Renal cortex interstitium (tissue), 11 donors: Measurements from ENCODE around the gene SEMA7A. TPM values are rescaled to one million over a fixed set of nuclear protein-coding genes. Genes with fewer than 3 reads are reported as not detected.

ENCODE experiments used
- DNase-seq, 11 donors: peaks; one replicate each; pipeline ENCODE4 v3.0.0-alpha.2; 2013; ENCODE audit warnings: low read depth in 9 of 11, low spot score in 4 of 11; ENCODE audit errors: extremely low read depth in 1 of 11
- polyA plus RNA-seq, 3 donors: library from polyadenylated mRNA; unstranded; fragments of 120-200 nt; gene quantifications; one replicate each; pipeline ENCODE4 v1.2.1, GENCODE V29; 2013; ENCODE audit not compliant: insufficient read length in 3 of 3

Gene SEMA7A
- polyA plus RNA-seq, 3 donors, result 4.7 to 7.1 (median 5.2) TPM

DNA sequence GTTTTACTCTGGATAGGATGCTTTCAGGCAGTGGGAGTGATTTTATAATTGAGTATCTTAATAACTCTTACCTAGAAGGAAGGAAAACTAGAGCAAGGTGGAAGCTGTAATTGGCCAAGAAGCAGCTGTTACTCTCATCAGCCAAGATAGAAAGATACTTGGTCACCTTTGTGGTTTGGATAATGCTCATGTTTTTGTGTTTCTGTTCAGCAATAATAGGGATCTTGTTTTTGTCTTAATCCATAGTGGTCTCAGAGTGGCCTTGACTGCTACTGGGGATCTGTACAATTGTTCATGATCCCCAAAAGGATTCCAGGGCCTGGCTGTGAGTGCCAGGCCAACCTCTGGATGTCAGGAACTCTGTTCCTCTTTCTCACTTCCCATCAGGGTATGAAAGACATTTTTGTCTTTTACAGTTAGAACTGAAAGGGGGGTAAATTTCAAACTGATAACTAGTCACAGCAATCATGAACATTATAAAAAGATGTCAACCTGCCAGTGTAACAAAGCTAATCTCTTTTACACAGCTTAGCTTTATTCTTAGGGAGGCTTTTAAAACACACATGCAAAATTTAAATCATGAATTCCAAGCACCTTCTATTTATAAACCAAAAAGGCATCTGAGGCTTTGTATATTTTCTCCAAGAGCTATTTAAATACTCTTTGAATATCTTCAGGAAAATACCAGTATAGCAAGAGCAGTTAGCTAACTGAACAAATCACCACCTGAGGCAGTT, 21.2 kb upstream of the SEMA7A start:
- no peak for DNase-seq

DNA sequence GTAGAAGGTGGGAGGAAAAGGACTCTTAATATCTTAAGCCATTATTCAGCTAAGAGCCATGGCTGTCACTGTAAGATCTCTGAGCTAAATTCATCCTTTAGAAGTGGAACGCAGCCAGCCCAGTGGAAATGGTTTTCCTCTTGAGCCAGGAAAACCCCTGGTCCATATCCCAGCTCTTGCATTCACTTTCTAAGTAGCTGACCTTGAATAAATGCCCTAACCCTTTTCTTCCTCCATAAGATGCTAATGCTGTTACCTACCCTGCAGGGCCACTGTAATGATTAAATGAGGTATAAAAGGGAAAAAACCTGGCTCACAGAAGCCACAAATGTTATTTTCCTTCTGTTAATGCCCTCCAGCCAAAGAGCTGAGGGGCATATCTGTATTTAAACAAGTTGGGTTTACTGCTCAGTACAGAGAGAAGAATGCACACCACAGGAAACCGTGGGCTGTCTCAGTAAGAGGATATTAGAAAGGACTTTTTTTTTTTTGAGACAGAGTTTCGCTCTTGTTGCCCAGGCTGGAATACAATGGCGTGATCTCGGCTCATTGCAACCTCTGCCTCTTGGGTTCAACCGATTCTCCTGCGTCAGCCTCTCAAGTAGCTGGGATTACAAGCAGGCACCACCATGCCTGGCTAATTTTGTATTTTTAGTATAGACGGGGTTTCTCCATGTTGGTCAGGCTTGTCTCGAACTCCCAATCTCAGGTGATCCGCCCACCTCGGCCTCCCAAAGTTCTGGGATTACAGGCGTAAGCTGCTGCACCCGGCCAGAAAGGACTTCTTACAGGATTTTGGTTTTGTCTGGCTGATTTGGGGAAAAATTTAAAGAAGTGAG, 20.4 kb upstream of the SEMA7A start:
- no peak for DNase-seq

- no peak for DNase-seq
Measured at GRCh38 chr15:74451861-74452835, 18.4 kb upstream of the SEMA7A start.

DNA sequence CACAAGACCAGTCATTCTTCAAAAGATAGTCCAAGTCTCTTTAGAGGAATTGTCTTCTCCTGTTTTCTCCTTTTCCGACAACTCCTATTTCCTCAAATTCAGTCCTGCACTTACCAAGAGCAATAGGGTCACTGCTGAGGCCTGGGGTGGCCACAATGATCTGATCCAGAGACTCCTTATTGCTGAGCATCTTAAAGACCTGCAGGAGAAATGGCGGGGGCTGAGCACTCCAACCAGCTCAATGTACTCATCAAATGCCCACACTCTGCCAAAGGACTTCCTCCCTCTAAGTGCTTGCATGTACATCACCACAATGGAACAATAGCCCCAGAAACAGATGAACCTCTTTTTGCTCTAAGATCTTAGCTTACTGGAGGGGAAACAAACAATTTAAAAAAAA, 17.6 kb upstream of the SEMA7A start:
- DNase-seq, result no peak

DNA sequence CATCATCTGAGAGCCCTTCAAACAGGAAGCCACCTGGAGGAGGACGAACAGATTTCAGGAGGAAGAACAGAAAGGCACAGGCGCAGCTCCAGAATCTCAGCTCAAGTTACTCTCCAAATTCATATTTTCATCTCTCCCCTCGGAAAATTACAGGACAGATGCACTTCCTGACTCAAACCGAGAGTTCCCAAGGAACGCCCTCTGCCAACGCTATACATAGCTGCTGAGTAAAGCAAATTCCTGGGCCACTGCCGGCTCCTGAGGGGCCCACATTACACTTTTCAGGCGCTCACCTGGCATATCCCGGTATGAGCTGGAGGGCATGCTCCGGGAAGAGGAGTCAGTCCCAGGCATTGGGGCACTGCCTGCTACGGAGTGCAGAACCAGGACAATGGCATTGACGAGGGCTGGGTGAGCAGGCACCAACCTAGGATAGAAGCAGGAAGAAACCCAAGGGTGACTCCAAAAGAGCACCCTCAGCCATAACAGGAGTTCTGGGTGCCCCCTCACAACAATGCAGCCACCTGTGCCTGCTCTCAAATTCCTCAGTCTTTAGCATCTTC, 16.0 kb upstream of the SEMA7A start:
- DNase-seq, result no peak

DNA sequence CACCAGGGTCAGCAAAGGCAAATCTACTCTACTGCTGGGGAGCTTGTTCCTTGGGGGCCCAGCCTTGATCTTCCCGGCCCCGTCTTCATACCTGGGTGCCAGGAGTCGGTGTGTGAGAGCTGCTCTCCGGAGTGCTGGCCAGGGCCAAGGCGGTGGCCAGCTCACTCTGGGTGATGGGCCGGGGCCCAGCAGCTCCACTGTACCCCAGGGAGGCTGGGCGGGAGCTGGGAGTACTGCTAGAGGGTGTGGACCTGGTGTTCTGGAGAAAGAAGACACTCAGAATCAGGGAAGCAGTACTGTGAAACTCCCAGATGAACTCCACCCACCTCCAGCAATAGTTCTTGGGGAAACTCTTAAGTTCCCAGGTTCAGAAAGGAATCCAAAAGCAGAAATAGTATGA, 15.3 kb upstream of the SEMA7A start:
- no peak for DNase-seq

DNA sequence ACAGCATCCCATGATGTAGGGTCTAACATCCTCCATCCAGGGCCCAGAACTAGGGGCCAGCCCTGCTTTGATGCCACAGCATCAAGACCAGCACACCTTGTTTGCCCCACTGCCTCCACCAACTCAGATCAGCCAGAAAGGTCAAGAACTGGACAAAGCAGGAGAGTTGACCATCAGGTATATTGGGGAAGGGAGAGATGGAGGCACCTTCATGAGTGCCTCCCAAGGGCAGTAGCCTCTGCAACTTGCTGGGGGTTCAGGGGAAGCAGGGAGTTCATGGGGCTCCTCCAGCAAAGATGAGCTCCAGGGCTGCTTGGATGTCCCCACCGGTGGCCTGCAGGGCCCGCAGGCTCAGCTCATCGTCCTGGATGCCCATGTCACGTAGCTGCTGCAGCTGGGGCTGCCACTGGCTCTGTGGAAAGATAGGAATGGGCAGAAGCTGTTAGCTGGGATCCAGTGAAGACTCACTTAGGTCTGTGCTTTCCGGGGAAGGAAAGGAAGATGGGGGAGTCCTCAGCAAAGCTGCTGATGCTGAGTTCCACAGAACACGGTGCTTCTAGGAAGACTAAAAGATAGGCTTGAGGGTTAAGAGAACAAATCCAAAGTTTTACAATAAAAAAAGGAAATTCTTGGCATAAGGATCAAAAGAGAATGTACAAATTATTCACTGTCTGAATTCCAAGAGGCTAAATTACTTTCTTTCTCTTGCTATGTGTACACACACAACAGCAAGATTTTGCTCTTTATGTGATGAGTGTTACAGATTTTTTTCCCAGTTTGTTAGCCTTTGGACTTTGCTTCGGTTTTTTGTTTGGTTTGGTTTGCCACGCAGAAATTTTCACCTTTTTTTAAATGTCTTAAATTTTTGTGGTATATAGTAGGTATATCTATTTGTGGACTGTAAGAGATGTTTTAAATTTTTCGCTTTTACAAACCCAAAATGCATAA, 12.3 kb upstream of the SEMA7A start:
- DNase-seq, result no peak

GRCh38 chr15:74444106-74445062, 10.6 kb upstream of the SEMA7A start:
- no peak for DNase-seq

- no peak for DNase-seq
Measured at GRCh38 chr15:74443100-74443909, 9.5 kb upstream of the SEMA7A start.

- DNase-seq, result no peak
Measured at GRCh38 chr15:74442604-74443003, 8.8 kb upstream of the SEMA7A start.

GRCh38 chr15:74442063-74442462, 8.3 kb upstream of the SEMA7A start:
- DNase-seq, result no peak

GRCh38 chr15:74441248-74441941, 7.6 kb upstream of the SEMA7A start:
- no peak for DNase-seq

- DNase-seq, result peak in 7 of 11 donors; percentile 45 to 67 (median 61)
Measured at GRCh38 chr15:74438721-74439316, 5.1 kb upstream of the SEMA7A start.

DNA sequence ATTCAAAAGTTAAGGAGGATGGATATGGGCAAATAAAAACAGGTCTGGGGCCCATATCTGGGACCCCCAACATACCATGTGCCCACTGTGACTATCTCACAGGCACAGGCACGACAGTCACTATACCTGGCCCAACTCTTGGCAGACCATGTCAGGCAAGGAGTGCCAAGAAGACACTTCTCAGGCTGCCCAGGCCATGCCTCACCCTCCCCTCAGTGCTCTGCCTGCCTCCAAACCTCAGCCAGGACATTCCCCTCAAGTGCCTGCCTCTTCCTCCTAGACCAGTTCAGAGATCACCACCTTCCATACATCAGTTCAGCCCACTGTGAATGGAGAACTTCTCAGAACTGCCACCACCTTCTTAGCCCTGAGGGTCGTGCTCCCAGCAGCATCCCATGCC, 4.4 kb upstream of the SEMA7A start:
- no peak for DNase-seq
